ENCODE measurements around the gene SNX8.

SNX8 gene

DNA sequence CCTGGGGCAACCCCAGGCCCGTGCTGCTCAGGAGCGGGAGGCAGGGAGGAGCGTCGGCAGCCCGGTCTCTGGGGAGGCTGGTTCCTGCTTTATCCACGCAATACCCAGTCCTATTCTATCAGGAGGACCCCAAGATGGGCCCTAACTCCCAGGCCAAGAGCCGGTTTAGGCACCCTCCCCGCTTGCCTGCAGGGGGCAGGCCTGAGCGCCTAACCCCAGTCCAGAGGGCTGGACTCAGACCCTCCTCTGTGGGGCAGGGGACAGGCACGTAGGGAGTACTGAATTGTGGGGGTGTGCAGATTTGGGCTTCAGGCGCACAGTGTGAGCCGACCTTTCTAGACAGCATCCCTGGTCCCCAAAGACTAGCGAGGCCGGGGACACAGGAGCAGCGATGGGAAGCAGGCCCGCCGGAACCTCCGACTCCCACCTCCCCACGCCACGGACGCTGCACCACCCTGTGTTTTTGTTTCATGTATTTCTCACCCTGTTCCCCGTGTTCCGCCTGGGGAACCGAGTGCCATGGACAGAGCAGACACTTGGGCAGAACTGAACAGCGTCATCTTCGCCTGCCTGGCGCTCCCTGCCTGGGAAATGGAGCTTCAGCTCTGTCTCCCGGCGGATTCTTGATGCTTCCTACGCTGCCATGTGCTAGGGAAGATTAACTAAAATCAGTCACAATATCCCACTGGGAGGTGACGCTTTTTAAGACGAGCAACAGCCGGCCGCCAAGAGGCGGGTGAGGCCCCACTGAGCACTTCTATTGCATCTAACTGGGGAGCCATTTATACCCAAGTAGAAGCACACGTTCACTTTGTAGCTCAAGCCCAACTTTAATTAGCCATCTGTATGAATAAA is 66.9 kb downstream of the SNX8 start:
- in situ Hi-C loops (cut with HindIII; ENCODE audit: low sequenced_read_pairs) = no loop called here

DNA sequence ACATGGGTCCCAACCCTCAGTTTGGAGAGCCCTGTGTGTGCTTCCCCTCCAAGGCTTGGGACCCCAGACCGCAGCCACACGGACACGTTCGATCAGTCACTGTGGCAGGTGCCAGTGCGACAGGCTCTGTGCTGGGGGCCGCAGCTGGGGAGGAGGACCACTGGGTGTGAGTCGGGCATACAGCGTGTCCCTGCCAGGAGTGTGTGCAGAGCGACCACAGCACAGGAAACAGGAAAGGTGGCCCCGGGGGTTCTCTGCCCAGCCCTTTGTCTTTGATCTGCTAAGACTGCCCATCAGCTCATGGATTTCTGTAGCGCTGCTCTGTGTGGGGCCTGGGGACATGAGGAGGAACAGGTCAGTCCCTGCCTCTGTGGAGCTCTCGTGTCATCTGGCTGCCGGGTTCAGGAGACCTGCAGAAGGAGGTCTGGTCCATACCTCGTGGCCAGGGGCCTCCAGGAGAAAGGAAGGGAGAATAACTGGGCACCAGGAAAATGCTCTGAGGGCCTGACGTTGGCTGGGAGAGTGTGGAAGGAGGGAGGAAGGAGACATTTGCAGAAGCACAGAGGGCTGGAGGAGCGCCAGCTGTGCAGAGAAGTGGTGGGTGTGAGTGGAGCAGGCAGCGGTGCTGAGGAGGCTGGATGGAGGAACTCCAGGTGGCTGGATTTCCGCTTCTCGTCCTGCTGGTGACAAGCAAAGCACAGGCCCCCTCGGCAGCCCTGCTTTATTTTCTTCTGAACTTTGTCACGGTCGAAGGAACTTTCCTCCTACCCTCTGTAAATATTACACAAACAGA is 68.2 kb downstream of the SNX8 start:
- in situ Hi-C loops (cut with HindIII; ENCODE audit: low sequenced_read_pairs) = no loop called here

DNA sequence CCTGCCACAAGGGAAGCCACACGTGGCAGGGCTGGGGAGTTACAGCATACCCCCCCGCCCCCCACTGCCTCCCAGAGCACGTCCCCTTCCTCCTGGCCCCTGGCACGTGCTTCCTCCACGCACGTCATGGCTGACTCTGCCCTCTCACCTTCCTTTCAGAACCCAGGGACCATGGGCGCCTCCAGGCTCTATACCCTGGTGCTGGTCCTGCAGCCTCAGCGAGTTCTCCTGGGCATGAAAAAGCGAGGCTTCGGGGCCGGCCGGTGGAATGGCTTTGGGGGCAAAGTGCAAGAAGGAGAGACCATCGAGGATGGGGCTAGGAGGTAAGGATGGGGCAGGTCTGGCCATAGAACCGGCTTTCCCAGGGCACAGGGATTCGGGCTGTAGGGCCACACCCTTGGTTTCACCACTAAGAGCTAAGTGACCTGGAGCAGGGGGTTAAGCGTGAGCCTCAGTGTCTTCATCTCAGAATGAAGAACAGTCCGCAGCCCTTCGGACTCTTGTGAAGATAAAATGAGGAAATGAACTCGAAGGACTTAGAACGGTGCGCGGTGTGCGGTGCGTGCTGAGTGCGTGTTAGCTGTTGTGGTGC is 69.7 kb downstream of the SNX8 start:
- in situ Hi-C loops (cut with HindIII; ENCODE audit: low sequenced_read_pairs) = no loop called here

DNA sequence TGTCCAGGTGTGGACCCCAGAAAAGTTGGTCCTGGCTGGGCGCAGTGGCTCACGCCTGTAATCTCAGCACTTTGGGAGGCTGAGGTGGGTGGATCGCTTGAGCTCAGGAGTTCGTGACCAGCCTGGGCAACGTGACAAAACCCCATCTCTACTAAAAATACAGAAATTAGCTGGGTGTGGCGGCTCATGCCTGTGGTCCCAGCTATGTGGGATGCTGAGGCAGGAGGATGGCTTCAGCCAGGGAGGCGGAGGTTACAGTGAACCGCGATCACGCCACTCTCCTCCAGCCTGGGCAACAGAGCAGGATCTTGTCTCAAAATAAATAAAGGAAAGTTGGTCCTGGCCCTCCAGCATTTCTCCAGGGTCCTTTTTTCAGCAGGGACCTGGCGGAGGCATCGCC is 70.8 kb downstream of the SNX8 start:
- in situ Hi-C loops (cut with HindIII; ENCODE audit: low sequenced_read_pairs) = no loop called here

DNA sequence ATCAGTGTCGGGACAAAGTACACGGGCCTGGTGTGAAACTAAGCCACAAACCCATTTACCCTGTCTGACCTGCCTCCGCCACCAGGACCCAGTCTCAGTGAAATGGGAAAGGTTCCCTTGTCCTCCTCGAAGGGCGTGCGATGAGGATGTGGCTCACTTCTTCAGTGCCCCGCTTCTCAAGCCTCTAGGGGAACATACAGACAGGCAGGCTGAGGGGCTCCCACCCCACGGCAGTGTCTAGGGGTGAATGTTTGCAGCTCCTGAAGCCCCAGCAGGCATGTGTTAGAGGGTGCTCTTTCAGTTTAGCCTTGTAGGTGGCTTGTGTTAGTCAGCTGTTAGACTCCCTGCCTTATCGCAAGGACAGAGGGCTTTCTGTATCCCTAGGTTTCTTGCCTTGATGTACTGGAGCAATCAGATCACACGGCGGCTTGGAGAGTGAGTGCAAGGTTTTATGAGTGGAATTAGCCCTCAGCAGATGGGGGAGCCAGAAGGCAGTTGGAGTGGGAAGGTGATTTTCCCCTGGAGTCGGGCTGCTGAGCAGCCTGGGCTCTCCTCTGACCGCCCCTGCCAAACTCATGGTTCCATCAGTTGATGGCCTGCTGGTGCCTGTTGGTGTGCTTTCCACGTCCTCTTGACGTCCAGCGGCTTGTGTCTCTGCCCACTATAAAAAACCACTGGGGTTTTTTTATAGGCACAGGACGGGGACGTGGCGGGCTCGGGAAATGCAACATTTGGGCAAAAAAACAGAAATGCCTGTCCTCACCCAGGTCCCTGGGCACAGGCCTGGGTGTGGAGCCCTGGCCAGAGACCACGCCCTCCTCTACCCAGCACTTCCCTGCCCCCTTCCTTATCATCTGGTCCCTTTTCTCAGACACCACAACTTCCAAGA is 71.5 kb downstream of the SNX8 start:
- in situ Hi-C loops (cut with HindIII; ENCODE audit: low sequenced_read_pairs) = no loop called here

DNA sequence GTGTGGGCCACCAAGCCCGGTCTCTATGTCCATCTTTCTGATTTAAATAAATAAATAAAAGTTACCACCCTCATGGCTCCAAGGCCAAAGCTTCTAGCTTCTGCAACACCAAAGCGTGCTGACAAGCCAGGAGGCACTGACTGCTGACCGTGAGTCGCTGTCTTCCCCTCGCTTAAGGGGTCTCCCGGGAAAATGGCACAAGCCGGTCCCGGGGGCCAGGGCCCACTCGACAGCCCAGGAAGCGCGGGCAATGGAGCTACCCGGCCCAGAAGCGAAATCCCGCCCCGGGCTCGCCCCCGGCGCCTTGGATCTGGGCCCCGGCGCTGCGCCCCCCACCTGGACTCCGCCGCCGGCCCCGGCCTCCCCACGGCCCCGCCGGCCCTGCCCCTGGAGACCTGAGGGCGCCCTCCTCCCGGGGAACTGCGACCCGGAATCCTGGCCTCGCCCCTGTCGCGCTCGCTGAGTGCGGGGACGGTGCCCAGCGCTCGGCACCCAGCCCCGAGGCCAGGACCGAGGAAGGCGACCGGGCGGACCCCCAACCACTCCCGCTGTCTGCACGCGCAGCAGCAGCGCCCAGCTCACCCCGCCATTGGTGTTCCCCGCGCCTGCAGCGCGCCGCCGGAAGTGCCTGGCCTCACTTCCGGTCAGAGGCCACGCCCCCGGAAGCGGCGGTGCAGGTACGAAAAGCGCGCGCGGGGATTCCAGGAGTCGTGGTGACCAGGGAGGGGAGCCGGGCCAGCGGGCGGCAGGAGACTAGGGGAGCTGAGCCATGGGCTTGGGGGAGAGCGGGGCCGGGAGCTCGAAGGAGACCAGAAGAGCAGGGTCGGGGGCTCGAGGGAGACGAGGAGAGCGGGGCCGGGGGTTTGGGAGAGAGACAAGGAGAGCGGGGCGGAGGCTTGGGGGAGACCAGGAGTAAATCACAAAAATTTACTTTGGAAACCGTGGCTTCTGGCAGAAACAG is 72.4 kb downstream of the SNX8 start, which contains the start of the genes MRM2 and NUDT1:
TSS of gene MRM2 (minus strand) at position 626 of the 961 bp plus-strand sequence. CDS start at position 590, 36 bp downstream.
TSS of gene NUDT1 (plus strand) at position 647 of the 961 bp plus-strand sequence. CDS start 2,349 bp downstream, outside the sequence.
- in situ Hi-C loops (cut with HindIII; ENCODE audit: low sequenced_read_pairs) = no loop called here

DNA sequence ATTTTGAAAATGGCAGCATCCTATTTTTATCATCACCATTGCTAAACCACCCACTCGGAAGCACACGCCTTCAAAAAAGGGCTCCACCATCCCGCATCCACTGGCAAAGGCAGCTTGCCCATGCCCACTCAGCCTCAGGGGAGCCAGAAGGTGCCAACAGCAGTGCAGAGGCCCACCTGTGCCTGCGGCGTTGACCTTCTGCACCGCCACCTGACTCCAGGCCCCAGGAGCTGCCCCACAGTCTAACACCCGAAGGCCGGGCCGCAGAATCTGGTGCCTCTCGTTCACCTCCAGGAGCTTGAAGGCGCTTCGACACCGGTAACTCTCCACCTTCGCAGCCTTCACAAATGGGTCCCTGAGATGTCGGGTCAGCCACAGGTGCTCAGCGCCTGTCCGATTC is 75.0 kb downstream of the SNX8 start:
- in situ Hi-C loops (cut with HindIII; ENCODE audit: low sequenced_read_pairs) = no loop called here

DNA sequence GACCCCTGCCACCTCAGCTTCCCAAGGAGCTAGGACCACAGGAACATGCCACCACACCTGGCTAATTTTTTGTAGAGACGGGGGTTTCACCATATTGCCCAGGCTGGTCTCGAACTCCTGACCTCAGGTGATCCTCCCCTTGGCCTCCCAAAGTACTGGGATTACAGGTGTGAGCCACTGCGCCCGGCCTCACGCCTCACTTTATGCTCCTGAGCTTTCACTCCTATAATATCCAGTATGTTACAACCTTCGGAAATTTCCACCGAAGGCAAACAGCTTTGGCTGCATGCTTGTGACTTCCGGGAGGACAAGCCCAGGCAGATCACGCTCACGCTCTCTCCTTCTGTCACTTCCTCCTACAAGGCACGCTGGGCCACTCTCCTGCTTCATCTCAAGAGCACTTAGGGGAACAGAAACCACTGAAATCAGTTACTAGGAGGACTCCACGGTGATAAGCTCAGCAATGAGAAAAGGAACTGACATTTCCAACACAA is 77.1 kb downstream of the SNX8 start:
- in situ Hi-C loops (cut with HindIII; ENCODE audit: low sequenced_read_pairs) = no loop called here

DNA sequence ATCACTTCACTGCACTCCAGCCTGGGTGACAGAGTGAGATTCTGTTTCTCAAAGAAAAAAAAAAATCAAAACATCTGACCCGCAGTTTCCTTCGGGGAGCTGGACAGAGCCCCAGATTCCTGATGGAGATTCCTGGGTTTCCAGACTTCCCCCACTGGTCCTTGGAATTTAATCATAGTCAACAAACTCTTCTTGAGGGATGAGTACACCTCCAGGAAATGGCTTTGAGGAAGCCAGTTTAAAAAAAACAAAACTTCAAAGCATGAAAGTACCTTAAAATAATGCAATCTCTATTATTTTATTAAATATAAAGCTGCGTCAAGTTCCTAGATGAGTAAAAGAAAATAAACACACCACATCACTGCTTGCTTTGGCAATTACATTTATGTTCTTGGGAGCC is 80.3 kb downstream of the SNX8 start:
- in situ Hi-C loops (cut with HindIII; ENCODE audit: low sequenced_read_pairs) = no loop called here

DNA sequence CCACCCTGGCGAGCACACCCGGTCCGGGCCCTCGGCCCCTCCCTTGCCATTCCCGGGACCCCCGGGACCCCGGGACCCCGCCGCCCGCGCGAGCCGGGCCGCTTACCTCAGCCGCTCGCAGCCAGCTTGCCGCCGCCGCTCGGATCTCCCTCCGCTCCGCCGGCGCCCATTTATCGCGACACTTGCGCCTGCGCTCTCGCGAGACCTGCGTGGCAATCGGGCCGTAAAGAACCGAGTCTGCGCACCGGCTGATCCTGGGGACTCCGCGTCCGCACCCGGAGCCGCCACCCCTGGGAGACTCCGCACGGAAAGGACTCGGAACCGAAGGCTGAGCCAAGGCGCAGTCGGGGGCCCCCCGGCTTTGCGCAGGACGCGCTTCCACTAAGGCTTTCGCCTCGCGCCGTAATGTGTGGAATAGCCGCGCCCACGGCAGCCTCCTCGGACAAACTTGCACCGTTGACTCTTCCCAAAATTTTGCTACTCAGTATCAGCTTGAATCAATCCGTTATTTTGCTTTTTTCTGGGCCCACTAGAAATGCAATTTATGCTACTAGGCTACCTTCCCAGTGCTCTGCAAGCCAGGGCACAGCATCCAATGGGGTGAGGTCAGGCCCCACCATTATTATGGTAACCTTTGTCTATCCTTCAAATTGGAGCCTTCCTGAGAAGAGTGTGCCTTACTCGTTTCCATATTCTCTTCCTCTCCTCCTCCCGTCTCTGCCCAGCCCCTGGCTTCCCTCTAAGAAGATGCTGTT is 81.3 kb downstream of the SNX8 start, which contains the start of gene MAD1L1:
TSS of gene MAD1L1 (minus strand) at position 180 of the 755 bp plus-strand sequence. CDS start 2,812 bp downstream, outside the sequence.
- in situ Hi-C loops (cut with HindIII; ENCODE audit: low sequenced_read_pairs) = no loop called here

DNA sequence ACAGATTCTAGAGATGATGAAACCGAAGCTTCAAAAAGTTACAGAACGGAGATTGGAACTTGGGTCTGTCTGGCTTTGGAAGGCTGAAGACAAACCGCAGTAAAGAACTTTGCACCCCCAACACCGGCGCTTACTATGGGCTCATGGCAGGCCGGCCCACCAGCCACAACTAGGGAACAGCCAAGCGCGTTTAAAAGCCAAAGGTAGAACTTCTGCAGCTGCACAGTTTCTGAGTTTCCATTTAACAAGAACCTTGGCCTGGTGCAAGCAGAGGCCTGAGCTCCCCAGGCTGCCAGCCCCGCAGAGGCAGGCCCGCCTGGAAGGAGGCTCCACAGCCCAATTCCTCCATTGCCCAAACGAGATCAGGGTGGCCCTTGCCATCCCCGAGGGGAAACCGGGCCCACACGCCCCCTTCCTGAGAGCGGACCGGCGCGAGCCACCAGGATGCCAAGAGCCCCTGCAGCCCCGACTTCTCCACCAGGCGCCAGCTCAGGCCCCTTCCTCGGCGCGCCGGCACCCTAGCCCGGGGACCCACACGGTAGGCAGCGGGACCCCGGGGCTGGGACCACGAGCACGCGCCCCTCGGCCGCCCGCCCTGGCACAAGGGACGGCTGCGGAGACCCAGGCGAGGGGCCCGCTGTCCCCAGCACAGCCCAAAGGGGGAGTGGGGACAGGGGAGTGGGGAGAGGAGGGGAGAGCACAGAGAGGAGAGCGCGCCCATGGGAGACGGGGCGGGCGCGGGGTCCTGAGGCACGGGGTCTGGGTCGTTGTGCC is 82.1 kb downstream of the SNX8 start:
- in situ Hi-C loops (cut with HindIII; ENCODE audit: low sequenced_read_pairs) = no loop called here

DNA sequence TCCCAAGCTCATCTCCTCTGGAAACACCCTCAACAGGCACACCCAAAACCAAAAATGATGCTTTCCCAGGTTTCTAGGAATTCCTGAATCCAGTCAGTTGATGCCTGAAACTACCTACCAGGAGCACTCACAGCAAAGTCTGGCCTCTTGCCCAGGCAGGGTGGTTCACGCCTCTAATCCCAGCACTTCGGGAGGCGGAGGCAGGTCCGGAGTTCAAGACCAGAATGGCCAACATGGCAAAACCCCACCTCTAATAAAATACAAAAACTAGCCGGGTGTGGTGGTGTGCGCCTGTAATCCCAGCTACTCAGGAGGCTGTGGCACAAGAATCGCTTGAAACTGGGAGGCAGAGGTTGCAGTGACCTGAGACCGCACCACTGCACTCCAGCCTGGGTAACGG is 83.4 kb downstream of the SNX8 start:
- in situ Hi-C loops (cut with HindIII; ENCODE audit: low sequenced_read_pairs) = no loop called here

DNA sequence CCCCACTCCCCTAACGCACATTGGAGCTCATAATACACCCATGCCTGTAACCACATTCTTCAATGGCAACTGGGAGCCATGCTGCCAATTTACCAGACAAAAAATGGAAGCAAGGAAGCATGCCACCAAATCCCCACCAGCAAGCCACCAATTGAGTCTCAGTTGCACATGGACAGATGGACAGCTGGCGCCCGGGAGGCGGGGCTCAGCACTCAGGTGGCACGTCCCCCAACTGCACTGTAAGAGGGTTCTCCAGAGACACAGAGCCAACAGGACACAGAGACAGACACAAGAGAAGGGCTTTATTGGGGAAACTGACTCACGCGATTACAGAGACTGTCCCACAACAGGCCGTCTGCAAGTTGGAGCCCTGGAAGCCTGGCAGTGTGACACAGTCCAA is 84.0 kb downstream of the SNX8 start:
- in situ Hi-C loops (cut with HindIII; ENCODE audit: low sequenced_read_pairs) = no loop called here

DNA sequence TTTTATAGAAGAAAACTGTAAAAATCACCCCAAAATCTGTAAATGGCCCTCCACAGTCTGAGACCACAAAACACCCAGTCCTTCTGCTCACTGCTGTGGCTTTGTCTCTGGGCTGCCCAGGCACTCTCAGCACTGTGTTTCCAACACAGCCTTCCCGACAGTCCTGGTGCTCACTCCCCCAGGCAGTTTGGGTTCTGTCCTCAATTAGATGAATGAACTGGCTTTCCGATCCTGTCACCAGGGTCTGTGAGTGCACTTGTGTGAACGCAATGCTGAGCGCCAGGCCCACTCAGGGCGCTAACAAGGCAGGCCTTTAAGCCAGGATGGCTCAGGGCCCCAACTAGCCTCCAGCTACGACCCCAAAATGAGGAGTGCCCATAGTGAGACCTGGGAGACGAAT is 84.8 kb downstream of the SNX8 start:
- in situ Hi-C loops (cut with HindIII; ENCODE audit: low sequenced_read_pairs) = no loop called here

DNA sequence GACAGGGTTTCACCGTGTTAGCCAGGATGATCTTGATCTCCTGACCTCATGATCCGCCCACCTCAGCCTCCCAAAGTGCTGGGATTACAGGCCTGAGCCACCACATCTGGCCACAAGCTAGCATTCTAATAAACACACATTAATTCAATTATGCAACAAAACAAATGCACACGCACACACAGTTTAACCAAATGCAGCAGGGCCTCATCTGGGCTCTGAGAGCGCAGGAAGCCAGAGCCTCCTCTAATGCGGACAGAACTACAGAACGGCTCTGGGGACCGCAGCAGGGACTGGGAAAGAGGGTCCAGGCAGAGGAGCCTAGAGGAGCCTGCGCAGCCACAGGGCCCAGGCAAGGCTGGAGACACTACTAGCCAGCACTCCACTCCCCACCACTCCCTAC is 85.3 kb downstream of the SNX8 start:
- in situ Hi-C loops (cut with HindIII; ENCODE audit: low sequenced_read_pairs) = no loop called here

DNA sequence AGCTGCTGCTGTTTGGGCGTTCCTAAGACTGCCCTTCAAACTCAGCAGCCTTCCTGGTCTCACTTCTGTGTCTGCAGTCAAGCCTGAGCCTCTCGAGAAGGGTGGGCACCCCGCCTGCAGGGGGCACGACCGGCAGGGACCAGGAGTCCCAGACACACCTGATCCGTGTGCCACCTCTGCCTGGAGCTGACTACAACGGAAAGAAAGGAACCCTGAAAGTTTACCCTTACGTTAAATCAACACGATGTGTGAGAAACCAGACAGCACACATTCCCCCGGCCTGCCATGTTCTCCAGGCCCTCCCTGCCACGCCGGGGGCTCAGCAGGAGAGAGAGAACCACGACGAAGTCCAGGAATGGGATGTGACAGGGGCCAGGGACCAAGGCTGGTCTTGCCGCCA is 86.5 kb downstream of the SNX8 start:
- in situ Hi-C loops (cut with HindIII; ENCODE audit: low sequenced_read_pairs) = no loop called here

DNA sequence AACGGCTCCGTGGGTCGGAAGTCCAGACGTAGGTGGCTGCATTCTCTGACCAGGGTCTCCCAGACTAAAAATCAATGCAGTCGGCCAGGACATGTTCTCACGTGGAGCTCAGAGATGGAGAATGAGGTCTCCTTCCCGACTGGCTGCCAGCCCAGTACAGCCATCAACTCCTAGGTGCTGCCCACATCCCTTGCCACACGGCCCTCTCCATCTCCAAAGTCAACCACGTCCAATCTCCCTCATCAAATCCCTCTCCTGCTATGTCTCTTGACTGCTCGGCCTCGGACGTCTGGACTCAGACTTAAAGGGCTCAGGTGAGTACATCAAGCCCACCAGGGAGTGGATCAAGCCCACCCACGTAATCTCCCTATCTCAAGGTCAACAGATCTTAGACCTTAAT is 88.4 kb downstream of the SNX8 start:
- in situ Hi-C loops (cut with HindIII; ENCODE audit: low sequenced_read_pairs) = no loop called here

DNA sequence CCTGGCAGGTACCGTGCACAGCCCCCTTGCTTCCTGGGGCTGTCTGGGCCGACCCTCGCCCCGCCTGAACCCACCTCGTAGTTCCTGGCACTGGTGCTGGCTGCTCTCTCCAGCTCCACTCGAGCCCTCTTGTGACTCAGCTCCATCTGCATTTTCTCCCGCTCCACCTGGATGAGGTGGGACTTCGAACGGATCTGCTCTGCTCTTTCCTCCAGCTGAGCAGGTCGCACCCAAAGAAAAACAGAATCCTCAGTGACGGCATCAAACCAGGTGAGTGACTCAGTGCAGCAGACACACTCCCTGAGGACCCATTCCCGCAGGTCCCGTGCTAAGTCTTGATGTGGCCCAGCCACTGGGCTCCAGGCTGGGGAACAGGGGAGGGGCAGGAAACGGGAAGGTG is 88.9 kb downstream of the SNX8 start:
- in situ Hi-C loops (cut with HindIII; ENCODE audit: low sequenced_read_pairs) = no loop called here
